ENCODE measurements around the gene CFAP46.

Gene CFAP46

GRCh38 chr10:132810141-132810806 is 132.1 kb downstream of the CFAP46 start:
- H3K4me1 ChIP-seq: no peaks in the 10 kb centered on the region
- peak in 1 of 2 donors; percentile 47 for DNase-seq
- peaks cover 0 to 63% of the 10 kb centered on the region in 2 donors for H3K27me3 ChIP-seq
- no peak overlapping the region for H3K27ac ChIP-seq
- no peak for TF ChIP-seq CTCF (IDR thresholded peaks at IDR 0.05)
- H3K36me3 ChIP-seq: no peaks in the 10 kb centered on the region
- H3K4me3 ChIP-seq: no peak overlapping the region
- intact Hi-C loops (cut with DNase I; ENCODE audit: low total_unique reads): no loop called here
- H3K9me3 ChIP-seq: peaks cover 0 to 7% (median 0%) of the 10 kb centered on the region in 3 donors

GRCh38 chr10:132809232-132810140 is 132.9 kb downstream of the CFAP46 start:
- Histone ChIP-seq H3K4me1 (no peaks in the 10 kb centered on the region), H3K4me3 (no peak overlapping the region), H3K9me3 (peaks cover 0 to 7% (median 0%) of the 10 kb centered on the region in 3 donors), H3K27ac (no peak overlapping the region), H3K27me3 (peaks cover 0 to 60% of the 10 kb centered on the region in 2 donors), H3K36me3 (no peaks in the 10 kb centered on the region)
- TF ChIP-seq CTCF (IDR thresholded peaks at IDR 0.05): no peak
- peak in 1 of 2 donors; percentile 54 for DNase-seq
- intact Hi-C loops (cut with DNase I; ENCODE audit: low total_unique reads): no loop called here

- Histone ChIP-seq H3K36me3 (no peaks in the 10 kb centered on the region), H3K4me3 (no peak overlapping the region), H3K27ac (no peak overlapping the region), H3K4me1 (no peaks in the 10 kb centered on the region), H3K9me3 (peaks cover 0 to 7% (median 0%) of the 10 kb centered on the region in 3 donors), H3K27me3 (peaks cover 0 to 54% of the 10 kb centered on the region in 2 donors)
- intact Hi-C loops (cut with DNase I; ENCODE audit: low total_unique reads): no loop called here
- DNase-seq: peak in 1 of 2 donors; percentile 49
- TF ChIP-seq CTCF (IDR thresholded peaks at IDR 0.05): no peak
Observed at GRCh38 chr10:132808383-132809231, 133.8 kb downstream of the CFAP46 start.

DNA sequence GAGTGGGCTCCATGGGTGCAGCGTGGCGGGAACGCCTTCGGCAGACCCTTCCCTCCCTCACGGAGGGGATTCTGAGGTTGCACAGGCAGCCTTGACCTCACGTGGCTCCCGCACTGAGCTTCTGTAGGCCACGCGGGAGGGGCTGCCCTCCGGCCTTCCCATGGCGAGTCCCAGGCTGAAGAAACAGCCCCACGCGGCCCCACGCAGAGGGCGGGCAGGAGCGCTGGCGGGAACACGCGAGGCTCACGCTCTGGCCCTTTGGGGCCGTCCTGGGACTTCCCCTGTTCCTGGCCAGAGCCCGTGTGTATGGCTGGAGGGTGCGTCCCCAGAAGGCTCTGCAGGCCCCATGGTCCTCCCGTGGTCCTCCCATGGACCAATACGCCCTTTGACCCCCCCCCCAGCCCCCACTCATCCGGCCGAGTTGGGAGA is 134.7 kb downstream of the CFAP46 start:
- TF ChIP-seq CTCF (IDR thresholded peaks at IDR 0.05): no peak
- intact Hi-C loops (cut with DNase I; ENCODE audit: low total_unique reads): no loop called here
- Histone ChIP-seq H3K27me3 (peaks cover 0 to 51% of the 10 kb centered on the region in 2 donors), H3K27ac (no peak overlapping the region), H3K4me3 (no peak overlapping the region), H3K4me1 (no peaks in the 10 kb centered on the region), H3K36me3 (no peaks in the 10 kb centered on the region), H3K9me3 (peaks cover 0 to 7% (median 0%) of the 10 kb centered on the region in 3 donors)
- DNase-seq: peak in 1 of 2 donors; percentile 59

- H3K27me3 ChIP-seq: peaks cover 0 to 43% of the 10 kb centered on the region in 2 donors
Observed at GRCh38 chr10:132806561-132807003, 135.8 kb downstream of the CFAP46 start.

More at GRCh38 chr10:132806561-132807003, 135.8 kb downstream of the CFAP46 start:
- Histone ChIP-seq H3K9me3 (peaks cover 0 to 12% (median 6%) of the 10 kb centered on the region in 3 donors), H3K4me3 (no peak overlapping the region), H3K27ac (no peak overlapping the region), H3K36me3 (no peaks in the 10 kb centered on the region), H3K4me1 (no peaks in the 10 kb centered on the region)
- intact Hi-C loops (cut with DNase I; ENCODE audit: low total_unique reads): no loop called here
- no peak for DNase-seq
- no peak for TF ChIP-seq CTCF (IDR thresholded peaks at IDR 0.05)

Data from tibial artery (tissue), 4 donors.